ENCODE results near the gene RNF212B.
A peak's percentile ranks its signal among the peaks of the same experiment; 100 is the strongest.
"Not testable (repeated sequence)": the region's sequence is repeated elsewhere in the genome, so short reads cannot be mapped to it uniquely, and the experiment has no call there.

The RNF212B gene, protein sequence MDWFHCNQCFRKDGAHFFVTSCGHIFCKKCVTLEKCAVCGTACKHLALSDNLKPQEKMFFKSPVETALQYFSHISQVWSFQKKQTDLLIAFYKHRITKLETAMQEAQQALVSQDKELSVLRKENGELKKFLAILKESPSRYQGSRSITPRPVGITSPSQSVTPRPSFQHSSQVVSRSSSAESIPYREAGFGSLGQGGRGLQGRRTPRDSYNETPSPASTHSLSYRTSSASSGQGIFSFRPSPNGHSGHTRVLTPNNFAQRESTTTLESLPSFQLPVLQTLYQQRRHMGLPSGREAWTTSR

DNA sequence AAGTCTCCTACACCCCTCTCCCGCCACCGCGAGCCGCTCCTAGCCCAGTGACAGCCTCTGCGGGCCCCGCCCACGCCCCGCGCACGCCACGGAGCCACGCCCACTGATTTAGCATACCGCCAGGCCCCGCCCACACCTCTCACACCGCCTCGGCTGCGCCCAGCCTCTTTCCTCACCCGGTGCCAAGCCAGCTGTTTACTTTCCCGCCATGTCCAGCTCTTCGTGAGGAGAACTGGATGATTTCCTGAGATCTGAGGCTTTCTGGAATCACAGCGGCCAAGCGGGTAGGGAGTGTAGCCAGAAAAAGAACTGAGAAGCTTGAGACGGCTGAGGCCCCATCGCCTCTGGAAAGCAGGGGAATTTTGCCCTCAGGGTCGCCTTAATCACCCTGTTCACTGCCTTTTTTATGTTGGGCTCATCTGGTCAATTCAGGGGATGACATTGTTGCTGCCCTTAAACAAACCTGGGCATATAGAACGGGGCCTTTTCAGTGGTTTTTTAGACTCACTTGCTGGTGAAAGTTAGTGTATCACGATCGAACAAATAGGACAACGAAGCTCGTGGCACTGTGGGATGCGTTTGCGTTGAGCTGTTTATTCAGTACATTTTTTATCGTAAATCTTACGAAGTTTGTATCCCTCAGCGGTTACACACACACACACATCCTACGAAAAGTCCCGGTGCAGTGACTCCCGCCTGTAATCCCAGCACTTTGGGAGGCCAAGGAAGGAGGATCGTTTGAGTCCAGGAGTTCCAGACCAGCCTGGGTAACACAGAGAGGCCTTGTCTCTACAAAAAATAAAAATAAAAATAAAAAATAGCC lies at the start of gene RNF212B:
RNF212B (plus strand) TSS at position 165 of the 823 bp plus-strand sequence. CDS start 2,410 bp downstream, outside the sequence.
- DNase-seq (ENCODE audit: low read depth), result peak; percentile 57

DNA sequence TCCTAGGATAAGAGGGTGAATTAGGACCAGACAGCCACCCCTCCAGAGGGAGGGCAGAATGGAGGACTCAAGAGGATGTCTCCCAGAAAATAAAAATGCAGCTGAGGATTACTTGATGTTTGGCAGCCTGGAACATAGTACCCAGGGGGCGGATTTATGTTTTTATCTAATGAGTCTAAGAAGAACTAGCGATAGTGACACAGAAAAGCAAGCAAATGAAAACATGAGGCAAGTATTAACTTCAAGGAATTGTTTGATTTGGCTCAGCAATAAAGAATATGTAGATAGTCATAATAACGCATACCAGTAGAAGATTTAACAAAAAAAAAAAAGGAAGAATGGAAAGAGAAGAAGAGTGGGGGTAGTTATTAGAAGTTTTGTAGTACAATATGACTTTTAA lies 44.3 kb upstream of the RNF212B start:
- no peak for DNase-seq (ENCODE audit: low read depth)

DNA sequence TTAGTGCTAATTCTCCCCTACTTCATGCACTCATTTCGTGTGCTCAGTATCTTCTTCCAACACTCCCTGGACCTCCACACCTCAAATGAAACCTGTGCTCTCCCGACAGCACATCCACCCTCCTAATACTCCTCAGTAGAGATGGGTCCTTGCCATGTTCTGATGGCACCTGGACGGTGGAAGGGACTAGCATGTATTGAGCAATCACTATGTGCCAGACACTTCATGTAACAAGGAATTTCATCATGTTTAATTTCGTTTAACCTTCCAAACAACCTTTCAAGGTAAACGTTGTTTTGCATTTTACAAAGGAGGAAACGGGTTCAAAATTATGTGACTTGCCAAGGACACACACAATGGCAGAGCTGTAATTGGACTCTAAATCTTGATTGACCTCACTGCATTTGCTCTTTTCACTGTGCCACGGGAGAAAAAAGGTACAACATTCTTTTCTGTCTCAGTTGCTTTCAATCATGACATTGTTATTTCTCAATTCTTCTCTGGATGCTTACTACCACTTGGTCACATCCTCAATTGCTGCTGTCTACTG lies 42.1 kb upstream of the RNF212B start:
- no peak for DNase-seq (ENCODE audit: low read depth)

DNA sequence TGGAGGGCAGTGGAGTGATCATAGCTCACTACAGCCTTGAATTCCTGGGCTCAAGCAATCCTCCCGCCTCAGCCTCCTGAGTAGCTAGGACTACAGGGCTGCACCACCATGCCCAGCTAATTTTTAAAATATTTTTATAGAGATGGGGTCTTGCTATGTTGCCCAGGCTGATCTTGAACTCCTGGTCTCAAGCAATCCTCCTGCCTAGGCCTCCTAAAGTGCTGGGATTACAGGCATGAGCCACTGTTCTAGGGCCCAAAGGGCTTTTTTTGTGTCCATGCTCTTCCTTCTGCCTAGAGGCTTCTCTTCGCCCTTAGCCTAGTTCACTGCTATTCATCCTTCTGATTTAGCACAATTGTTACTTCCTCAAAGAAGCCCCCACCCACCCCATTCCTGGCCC lies 41.2 kb upstream of the RNF212B start:
- DNase-seq (ENCODE audit: low read depth), result not testable (repeated sequence)

DNA sequence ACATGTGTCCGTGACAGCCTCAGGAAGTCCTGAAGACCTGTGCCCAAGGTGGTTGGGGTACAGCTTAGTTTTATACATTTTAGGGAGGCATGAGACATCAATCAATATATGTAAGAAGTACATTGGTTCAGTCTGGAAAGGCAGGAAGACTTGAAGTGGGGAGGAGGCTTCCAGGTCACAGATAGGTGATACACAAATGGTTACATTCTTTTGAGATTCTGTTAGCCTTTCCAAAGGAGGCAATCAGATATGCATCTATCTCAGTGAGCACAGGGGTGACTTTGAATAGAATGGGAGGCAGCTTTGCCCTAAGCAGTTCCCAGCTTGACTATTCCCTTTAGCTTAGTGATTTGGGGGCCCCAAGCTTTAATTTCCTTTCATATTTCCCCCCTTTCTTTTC lies 38.6 kb upstream of the RNF212B start:
- DNase-seq (ENCODE audit: low read depth), result not testable (repeated sequence)

DNA sequence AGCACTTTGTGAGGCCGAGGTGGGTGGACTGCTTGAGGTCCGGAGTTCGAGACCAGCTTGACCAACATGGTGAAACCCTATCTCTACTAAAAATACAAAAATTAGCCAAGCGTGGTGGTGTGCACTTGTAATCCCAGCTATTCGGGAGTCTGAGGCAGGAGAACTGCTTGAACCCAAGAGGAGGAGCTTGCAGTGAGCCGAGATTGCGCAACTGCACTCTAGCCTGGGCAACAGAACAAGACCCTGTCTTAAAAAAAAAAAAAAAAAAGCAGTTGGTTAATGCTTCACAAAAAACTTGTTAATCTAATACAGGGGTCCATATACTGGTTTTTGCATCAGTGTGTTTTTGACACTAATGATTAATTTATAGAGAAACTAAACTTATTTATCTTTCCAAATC lies 35.7 kb upstream of the RNF212B start:
- no peak for DNase-seq (ENCODE audit: low read depth)

DNA sequence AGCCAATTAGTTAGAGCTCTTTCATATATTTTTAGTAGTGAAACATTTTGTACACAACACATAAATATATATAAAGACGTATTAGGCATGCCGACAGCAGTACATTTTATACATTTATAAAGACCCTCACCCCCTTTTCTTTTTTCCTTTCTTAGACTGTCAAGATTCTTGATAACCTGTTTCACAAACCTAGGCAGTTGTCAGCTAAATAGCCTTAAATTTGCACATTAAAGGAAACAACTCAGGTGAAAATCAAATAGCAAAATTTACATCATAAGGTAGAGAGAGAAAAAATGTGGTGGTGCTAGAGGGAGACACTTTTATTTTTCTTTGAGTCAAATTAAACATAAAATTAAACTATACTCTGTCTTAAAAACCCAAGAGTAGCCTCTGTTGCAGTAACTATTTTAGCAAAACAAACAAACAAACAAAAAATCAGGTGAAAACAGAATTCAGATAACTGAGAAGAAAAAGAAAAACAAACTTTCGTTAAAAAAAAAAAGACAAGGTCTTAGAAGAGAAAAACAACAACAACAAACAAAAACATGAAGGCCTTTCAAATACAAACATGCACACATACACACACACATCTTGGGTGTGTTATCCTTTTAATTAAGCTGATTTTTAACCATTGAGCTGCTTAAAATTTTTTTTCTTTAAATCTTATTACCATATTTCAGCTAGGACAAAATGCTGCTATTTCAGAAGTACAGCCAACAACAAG lies 31.2 kb upstream of the RNF212B start:
- DNase-seq (ENCODE audit: low read depth), result no peak

DNA sequence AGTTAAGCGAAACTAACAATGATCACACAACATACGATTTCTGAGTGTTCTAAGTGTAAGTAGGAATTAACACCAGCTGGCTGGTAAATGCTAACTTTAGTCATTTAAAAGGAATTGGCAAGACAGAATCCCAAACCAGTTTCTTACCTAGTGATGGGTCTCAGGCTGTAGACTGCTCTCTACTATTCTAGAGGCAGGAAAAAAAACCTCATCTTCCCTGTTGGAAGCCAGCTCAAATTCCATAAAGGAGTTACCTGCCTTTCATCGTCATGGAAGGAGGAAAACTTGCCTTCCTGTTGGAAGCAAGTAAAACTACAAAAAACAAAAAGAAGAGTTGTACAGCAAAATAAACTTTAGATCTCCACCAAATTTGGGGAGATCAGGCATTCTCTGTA lies 30.6 kb upstream of the RNF212B start:
- no peak for DNase-seq (ENCODE audit: low read depth)

DNA sequence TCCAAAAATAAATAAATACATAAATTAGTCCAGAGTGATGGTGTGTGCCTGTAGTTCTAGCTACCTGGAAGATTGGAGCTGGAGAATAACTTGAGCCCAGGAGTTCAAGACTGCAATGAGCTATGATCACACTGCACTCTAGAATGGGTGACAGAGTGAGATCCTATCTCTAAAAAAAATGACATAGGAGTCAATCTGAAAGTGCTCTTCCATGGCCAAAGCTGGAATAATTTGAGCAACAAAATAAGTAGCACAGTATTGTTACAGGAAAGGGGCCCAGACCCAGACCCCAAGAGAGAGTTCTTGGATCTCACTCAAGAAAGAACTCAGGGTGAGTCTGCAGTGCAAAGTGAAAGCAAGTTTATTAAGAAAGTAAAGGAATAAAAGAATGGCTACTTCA lies 29.4 kb upstream of the RNF212B start:
- DNase-seq (ENCODE audit: low read depth), result no peak

DNA sequence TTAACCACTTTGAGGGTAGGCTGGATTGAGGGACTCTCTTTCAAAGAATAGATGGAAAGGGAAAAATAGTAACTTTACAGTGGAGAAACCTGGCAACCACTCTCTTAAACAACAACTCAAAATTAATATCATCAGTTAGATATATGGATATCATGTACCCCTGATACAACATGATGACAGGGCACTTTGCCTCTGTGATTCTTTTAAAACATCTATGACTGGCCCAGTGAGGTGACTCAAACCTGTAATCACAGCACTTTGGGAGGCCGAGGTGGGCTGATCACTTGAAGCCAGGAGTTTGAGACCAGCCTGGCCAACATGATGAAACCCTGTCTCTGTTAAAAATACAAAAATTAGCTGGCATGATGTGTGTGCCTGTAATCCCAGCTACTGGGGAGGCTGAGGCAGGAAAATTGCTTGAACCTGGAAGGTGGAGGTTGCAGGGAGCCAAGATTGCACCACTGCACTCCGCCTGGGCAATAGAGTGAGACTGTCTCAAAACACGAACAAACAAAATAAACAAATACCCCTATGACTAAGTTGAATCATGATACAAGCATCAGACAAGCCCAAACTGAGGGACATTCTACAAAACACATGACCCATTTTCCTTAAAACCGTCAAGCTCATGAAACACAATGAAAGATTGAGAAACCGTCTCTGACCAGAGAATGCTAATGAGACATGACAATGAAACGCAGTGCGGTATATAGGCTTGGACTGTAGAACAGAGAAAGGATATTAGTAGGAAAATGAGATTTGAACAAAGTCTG lies 27.9 kb upstream of the RNF212B start:
- peak; percentile 81 for DNase-seq (ENCODE audit: low read depth)

DNA sequence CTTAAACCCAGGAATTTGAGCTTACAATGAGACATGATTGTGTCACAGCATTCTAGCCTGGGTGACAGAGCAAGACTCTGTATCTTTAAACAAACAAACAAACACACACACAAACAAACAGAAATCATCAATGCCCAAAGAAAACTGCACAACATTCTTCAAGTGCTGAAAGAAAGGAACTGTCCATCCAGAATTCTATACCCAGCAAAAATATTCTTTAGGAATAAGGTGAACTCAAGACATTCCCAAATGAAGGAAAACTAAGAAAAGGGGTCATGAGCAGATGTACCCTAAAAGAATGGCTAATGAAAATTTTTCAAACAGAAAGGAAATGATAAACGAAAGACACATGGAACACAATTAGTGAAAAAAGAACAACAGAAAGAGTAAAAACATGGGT lies 22.3 kb upstream of the RNF212B start:
- DNase-seq (ENCODE audit: low read depth), result no peak

DNA sequence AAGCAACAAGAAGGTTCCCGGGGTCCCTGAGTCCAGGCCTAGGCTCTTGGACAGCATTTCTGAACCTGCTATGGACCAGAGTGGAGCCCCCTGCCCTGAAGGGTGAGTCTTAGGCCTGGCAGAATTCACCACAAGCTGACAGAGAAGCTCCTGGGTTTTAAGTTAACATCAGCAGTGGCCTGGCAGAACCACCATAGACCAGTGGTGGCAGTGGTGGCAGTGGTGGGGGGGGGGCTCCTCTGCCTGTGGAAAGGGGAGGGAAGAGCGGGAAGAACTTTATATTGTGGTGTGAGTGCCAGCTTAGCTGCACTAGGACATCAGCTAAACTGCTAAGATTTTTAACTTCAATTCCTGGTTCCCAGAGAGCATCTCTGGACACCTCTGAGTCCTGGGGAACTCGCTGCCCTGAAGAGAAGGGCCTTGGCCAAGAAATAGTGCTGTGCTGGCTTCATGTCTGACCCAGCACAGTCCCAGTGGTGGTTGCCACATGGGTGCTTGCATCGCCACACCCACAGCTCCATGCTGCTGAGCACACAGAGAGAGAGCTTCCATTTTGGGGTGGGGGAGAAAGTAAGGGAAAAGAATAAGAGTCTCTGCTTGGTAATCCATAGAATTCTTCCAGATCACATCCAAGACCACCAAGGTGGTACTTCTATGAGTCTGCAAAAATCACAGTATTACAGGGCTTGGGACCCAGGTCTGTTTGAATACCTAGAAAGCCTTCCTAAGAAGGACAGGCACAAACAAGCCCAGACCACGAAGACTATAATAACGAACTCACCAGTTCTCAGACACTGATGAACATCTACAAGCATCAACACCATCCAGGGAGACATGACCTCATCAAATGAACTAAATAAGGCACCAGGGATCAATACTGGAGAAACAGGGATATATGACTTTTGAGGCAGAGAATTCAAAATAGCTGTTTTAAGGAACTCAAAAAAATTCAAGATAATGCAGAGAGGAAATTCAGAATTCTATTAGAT lies 20.4 kb upstream of the RNF212B start:
- DNase-seq (ENCODE audit: low read depth), result no peak

DNA sequence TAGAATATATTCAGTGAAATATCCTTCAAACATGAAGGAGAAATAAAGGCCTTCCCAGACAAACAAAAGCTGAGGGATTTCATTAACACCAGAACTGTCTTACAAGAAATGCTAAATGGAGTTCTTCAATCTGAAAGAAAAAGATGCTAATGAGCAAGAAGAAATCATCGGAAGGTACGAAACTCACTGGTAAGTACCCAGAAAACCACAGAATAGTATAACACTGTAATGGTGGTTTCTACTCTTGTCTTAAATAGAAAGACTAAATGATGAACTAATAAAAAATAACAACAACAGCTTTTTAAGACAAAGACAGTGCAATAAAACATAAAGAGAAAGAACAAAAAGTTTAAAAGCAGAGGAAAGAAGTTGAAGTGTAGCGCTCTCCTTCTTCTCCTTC lies 18.7 kb upstream of the RNF212B start:
- DNase-seq (ENCODE audit: low read depth), result no peak

DNA sequence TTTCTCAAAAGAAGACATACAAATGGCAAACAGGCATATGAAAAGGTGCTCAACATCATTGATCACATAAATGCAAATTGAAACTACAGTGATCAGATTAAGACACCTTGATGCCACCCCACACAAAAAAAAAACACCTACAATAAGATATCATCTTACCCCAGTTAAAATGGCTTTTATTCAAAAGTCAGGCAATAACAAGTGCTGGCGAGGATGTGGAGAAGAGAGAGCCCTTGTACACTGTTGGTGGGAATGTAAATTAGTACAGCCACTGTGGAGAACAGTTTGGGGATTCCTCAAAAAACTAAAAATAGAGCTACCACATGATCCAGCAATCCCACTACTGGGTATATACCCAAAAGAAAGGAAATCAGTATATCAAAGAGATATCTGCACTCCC lies 12.8 kb upstream of the RNF212B start:
- DNase-seq (ENCODE audit: low read depth), result not testable (repeated sequence)

DNA sequence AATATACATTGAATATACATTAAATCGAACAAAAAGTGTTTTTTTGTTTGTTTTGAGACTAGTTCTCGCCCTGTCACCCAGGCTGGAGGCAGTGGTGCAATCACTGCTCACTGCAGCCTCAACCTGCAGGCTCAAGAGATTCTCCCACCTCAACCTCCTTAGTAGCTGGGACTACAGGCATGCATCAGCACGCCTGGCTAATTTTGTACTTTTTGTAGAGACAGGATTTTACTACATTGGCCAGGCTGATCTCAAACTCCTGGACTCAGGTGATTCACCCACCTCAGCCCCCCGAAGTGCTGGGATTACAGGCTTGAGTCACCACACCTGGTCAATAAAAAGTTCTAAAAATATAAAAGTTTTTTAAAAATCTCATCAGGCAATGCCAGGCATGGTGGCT lies 10.2 kb upstream of the RNF212B start:
- no peak for DNase-seq (ENCODE audit: low read depth)

DNA sequence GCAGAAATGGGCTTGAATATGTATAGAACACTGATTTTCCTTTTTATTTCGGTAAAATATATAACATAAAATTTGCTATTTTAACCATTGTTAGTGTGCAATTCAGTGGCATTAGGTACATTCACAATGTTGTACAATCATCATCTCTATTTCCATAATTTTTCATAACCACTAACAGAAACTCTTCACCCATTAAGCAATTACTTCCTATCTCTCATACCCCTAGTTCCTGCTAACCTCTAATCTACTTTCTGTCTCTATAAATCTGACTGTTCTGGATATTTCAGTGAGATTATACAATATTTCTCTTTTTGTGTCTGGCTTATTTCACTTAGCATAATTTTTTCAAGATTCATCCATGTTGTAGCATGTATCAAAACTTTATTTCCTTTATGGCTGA lies 8.9 kb upstream of the RNF212B start:
- DNase-seq (ENCODE audit: low read depth), result no peak

DNA sequence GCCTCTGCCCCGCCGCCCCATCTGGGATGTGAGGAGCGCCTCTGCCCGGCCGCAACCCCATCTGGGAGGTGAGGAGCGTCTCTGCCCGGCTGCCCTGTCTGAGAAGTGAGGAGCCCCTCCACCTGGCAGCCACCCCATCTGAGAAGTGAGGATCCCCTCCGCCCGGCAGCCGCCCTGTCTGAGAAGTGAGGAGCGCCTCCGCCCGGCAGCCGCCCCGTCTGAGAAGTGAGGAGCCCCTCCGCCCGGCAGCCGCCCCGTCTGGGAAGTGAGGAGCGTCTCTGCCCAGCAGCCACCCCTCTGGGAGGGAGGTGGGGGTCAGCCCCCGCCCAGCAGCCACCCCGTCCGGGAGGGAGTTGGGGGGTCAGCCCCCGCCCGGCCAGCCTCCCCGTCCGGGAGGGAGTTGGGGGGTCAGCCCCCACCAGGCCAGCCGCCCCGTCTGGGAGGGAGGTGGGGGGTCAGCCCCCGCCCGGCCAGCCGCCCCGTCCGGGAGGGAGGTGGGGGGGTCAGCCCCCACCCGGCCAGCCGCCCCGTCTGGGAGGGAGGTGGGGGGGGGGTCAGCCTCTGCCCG lies 5.4 kb upstream of the RNF212B start:
- DNase-seq (ENCODE audit: low read depth), result not testable (repeated sequence)

DNA sequence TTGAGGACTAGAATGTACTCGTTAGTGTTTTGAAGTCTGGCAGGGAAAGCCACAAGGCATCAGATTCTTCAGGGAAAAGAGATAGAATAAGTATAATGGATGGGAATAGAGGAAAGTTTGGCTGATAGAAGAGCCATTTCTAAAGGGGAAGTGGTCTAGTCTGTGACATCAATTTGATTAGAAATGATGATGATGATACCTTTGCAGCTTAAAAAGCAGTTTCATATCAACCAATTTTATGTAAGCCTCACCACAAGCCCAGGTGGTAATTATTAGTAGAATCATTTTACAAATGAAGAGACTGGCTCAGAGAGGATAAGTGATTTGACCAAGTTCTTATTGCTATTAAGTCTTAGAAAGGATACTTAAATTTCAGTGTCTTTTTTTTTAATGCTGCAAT lies 2.9 kb downstream of the RNF212B start:
- DNase-seq (ENCODE audit: low read depth), result no peak

DNA sequence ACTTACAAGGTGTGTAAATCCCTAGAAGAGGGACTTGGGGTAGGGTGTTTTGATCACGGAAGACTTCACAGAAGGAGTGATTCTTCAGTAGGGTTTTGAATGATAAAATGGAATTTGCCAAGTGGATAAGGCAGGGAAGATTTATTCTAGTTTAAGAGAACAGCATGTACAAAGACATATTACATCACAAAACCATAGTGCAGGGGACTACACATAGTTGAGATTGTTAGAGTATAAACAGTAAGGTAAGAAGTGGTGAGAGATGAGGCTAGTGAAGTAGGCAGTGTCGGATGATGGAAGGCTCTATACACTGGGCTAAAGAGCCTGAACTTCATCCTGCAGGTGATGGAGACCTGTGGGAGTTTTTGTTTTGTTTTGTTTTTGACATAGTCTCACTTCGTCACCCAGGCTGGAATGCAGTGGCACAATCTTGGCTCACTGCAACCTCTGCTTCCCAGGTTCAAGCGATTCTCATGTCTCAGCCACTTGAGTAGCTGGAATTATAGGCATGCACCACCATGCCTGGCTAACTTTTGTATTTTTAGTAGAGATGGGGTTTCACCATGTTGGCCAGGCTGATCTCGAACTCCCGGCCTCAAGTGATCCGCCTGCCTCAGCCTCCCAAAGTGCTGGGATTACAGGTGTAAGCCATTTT lies 3.5 kb downstream of the RNF212B start:
- not testable (repeated sequence) for DNase-seq (ENCODE audit: low read depth)

DNA sequence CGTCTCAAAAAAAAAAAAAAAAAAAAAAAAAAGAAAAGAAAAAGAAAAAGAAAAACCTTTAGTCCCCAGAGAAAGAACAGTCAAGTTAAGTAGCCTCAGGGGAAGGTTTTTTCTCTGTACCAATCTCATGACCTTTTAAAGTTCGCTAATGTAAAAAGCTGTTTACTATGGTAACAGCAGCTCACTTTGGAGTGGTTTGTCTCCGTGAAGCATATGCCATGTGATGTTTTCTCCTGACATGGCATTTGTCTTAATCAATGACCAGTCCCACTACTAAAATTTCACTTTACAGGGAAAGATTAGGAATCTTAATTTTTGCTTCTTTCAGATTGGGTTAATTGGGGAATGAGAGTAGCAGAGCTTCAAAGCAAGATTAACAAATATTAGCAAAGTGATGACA lies 4.3 kb downstream of the RNF212B start:
- DNase-seq (ENCODE audit: low read depth), result no peak

Measured in fibroblast of gingiva (primary cell).